ENCODE measurements around the gene DENND4B.
A peak's percentile ranks its signal among the peaks of the same experiment; 100 is the strongest.
"Not testable (repeated sequence)": the region's sequence is repeated elsewhere in the genome, so short reads cannot be mapped to it uniquely, and the experiment has no call there.

Gene DENND4B

GRCh38 chr1:153946622-153947241, at the start of gene DENND4B:
TSS of gene DENND4B (minus strand) at chr1:153946718. CDS start at chr1:153944374, 2,344 bp downstream.
- peak; percentile 85 for DNase-seq (ENCODE audit: low spot score)

GRCh38 chr1:153995640-153996039, 49.1 kb upstream of the DENND4B start:
- DNase-seq (ENCODE audit: low spot score): no peak

- no peak for DNase-seq (ENCODE audit: low spot score)
These were observed 48.7 kb upstream of the DENND4B start for GRCh38 chr1:153995202-153995601.

GRCh38 chr1:153991806-153992205, 45.3 kb upstream of the DENND4B start:
- no peak for DNase-seq (ENCODE audit: low spot score)

GRCh38 chr1:153991151-153991630, 44.7 kb upstream of the DENND4B start:
- no peak for DNase-seq (ENCODE audit: low spot score)

GRCh38 chr1:153990468-153991150, 44.1 kb upstream of the DENND4B start, which contains the start of gene RPS27:
TSS of gene RPS27 (plus strand) at chr1:153990762. CDS start at chr1:153990797, 35 bp downstream.
- DNase-seq (ENCODE audit: low spot score): peak; percentile 99

- DNase-seq (ENCODE audit: low spot score): no peak
These were observed 41.1 kb upstream of the DENND4B start for GRCh38 chr1:153987621-153988020.

- DNase-seq (ENCODE audit: low spot score): peak; percentile 79
These were observed 39.6 kb upstream of the DENND4B start, which contains the start of gene RAB13 for GRCh38 chr1:153985941-153986761. TSS of gene RAB13 (minus strand) at chr1:153986339. CDS start at chr1:153986236, 103 bp downstream.

- no peak for DNase-seq (ENCODE audit: low spot score)
These were observed 38.9 kb upstream of the DENND4B start for GRCh38 chr1:153985341-153985912.

- no peak for DNase-seq (ENCODE audit: low spot score)
These were observed 37.8 kb upstream of the DENND4B start for GRCh38 chr1:153984123-153984894.

- not testable (repeated sequence) for DNase-seq (ENCODE audit: low spot score)
These were observed 35.2 kb upstream of the DENND4B start for GRCh38 chr1:153981735-153982134.

GRCh38 chr1:153979091-153979490, 32.6 kb upstream of the DENND4B start:
- DNase-seq (ENCODE audit: low spot score): not testable (repeated sequence)

GRCh38 chr1:153978274-153978909, 31.9 kb upstream of the DENND4B start:
- no peak for DNase-seq (ENCODE audit: low spot score)

GRCh38 chr1:153977250-153978240, 31.0 kb upstream of the DENND4B start, which contains the start of gene JTB:
TSS of gene JTB (minus strand) at chr1:153977674. CDS start at chr1:153977252, 422 bp downstream.
- peak; percentile 93 for DNase-seq (ENCODE audit: low spot score)

GRCh38 chr1:153976819-153977249, 30.3 kb upstream of the DENND4B start:
- DNase-seq (ENCODE audit: low spot score): no peak

- DNase-seq (ENCODE audit: low spot score): no peak
These were observed 27.0 kb upstream of the DENND4B start for GRCh38 chr1:153973525-153973924.

- no peak for DNase-seq (ENCODE audit: low spot score)
These were observed 26.6 kb upstream of the DENND4B start for GRCh38 chr1:153973071-153973470.

GRCh38 chr1:153970346-153970745, 23.8 kb upstream of the DENND4B start:
- DNase-seq (ENCODE audit: low spot score): no peak

GRCh38 chr1:153968972-153969371, 22.5 kb upstream of the DENND4B start:
- DNase-seq (ENCODE audit: low spot score): no peak
